ENCODE data around the gene MEIS2.

Gene MEIS2

DNA sequence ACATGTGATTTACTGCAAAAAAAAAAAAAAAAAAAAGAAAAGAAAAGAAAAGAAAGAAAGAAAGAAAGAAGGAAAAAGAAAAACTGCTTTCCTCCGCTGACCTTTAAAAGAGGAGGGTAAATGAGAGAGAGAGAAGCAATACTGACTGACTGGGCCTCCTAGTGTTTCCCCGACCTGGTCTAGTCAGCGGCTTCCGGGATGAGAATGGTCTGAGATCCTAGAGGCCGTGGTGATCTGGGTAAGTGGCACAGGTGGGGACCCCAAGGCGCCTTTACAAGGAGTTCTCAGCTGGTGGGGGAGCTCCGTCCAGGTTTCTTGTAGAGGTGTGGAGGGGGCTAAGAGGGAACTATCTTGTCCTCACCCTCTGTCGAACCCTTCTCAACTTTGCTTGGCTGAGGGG lies 223.1 kb downstream of the MEIS2 start:
- Histone ChIP-seq H3K27me3 (replicated peaks; ENCODE audit: control insufficient read depth, insufficient read depth, low read length) (peaks cover 8% of the 10 kb centered on the region), H3K4me3 (replicated peaks; ENCODE audit: low read depth, low read length) (no peak overlapping the region), H3K36me3 (ENCODE audit: control insufficient read depth, insufficient read depth, low read length) (no peaks in the 10 kb centered on the region)
- DNase-seq (ENCODE audit: extremely low read depth, insufficient read length) = no peak
- TF ChIP-seq, protein P1, sequence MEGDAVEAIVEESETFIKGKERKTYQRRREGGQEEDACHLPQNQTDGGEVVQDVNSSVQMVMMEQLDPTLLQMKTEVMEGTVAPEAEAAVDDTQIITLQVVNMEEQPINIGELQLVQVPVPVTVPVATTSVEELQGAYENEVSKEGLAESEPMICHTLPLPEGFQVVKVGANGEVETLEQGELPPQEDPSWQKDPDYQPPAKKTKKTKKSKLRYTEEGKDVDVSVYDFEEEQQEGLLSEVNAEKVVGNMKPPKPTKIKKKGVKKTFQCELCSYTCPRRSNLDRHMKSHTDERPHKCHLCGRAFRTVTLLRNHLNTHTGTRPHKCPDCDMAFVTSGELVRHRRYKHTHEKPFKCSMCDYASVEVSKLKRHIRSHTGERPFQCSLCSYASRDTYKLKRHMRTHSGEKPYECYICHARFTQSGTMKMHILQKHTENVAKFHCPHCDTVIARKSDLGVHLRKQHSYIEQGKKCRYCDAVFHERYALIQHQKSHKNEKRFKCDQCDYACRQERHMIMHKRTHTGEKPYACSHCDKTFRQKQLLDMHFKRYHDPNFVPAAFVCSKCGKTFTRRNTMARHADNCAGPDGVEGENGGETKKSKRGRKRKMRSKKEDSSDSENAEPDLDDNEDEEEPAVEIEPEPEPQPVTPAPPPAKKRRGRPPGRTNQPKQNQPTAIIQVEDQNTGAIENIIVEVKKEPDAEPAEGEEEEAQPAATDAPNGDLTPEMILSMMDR (IDR thresholded peaks at IDR 0.05; ENCODE audit: insufficient read depth, low read length, poor library complexity, severe bottlenecking) = no peak

DNA sequence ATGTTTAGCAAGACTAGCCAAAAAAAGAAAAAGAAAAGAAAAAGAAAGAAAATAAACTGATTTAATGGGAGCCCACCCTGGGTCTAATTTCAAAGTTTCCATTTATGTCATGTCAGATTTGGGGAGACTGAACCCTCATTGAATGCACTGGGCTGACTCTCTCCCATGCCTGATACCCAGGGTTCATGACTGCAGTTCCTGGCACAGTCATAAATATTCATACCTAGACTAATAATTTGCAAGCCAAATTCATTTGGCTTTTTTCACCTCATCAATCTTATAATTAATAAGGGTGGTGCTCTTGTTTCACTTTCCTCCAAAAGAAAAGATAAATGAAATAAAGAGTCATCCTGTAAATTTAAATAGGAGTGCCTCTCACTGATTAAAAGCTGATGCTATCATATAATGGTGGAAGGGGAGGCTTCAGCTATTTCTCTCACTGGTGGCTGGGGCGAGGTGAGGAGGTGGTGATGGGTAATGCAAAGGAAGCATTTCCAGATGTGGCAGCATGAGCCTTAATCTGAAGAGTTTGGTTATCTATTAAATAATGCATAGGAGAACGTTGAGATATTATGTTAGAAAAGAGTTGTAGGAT lies 224.5 kb downstream of the MEIS2 start:
- no peak for DNase-seq (ENCODE audit: extremely low read depth, insufficient read length)
- no peak overlapping the region for H3K4me3 ChIP-seq (replicated peaks; ENCODE audit: low read depth, low read length)
- TF ChIP-seq, protein P1 (IDR thresholded peaks at IDR 0.05; ENCODE audit: insufficient read depth, low read length, poor library complexity, severe bottlenecking) = no peak
- peaks cover 8% of the 10 kb centered on the region for H3K27me3 ChIP-seq (replicated peaks; ENCODE audit: control insufficient read depth, insufficient read depth, low read length)
- H3K36me3 ChIP-seq (ENCODE audit: control insufficient read depth, insufficient read depth, low read length) = no peaks in the 10 kb centered on the region

DNA sequence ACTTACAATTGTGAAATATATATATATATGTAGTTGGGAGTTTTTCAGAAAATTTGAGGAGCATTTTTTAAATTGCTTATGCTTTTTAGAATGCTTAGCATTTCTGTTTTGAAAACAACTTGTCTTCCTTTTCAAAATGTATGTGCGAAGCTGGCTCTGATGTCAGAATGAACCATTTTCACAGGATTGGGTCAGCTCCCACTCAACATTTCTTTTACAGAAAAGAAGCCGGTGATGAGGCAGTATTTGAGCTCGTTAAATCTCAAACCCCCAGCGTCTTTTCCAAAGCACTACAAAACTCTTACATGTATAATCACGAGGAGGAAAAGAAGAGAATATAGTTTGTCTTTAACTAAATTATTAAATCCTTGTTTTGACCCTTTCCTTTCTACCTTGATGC lies 225.4 kb downstream of the MEIS2 start:
- no peak for DNase-seq (ENCODE audit: extremely low read depth, insufficient read length)
- peaks cover 5% of the 10 kb centered on the region for H3K27me3 ChIP-seq (replicated peaks; ENCODE audit: control insufficient read depth, insufficient read depth, low read length)
- TF ChIP-seq, protein P1 (IDR thresholded peaks at IDR 0.05; ENCODE audit: insufficient read depth, low read length, poor library complexity, severe bottlenecking) = no peak
- no peak overlapping the region for H3K4me3 ChIP-seq (replicated peaks; ENCODE audit: low read depth, low read length)
- H3K36me3 ChIP-seq (ENCODE audit: control insufficient read depth, insufficient read depth, low read length) = no peaks in the 10 kb centered on the region

DNA sequence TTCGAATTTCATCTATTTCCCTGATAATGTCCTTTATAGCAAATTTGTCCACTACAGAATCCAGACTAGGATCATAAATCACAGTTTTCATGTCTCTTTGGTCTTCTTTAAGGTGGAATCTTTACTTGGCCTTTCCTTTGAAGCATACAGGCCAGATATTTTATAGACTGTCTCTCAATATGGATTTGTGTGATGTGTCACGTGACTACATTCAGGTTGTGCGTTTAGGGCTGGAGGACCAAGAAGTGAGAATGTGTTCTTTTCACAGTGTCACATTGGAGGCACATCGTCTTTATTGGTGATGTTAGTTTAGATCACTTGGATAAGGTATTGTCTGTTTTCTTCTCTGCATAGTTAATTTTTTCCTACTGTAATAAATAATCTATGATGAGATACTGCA lies 232.9 kb downstream of the MEIS2 start:
- TF ChIP-seq, protein P1 (IDR thresholded peaks at IDR 0.05; ENCODE audit: insufficient read depth, low read length, poor library complexity, severe bottlenecking) = no peak
- DNase-seq (ENCODE audit: extremely low read depth, insufficient read length) = no peak
- Histone ChIP-seq H3K36me3 (ENCODE audit: control insufficient read depth, insufficient read depth, low read length) (no peaks in the 10 kb centered on the region), H3K4me3 (replicated peaks; ENCODE audit: low read depth, low read length) (no peak overlapping the region), H3K27me3 (replicated peaks; ENCODE audit: control insufficient read depth, insufficient read depth, low read length) (no peaks in the 10 kb centered on the region)

DNA sequence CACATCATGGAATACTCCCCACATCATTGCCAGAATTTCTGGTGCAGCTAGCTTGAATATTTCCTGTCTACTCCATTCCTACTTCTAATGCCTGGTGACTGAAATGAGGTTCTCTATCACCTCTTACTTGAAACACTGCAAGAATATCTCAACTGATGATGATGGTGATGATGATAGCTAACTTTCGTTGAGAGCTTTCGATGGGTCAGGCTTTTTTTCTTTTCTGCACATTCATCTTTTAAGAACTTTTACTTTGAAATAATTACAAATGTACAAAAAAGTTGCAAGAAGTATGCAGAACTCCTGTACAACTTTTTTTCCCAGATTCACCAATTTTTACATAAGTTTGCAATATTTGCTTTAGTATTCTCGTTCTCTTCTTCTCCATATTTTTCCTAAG lies 233.5 kb downstream of the MEIS2 start:
- Histone ChIP-seq H3K36me3 (ENCODE audit: control insufficient read depth, insufficient read depth, low read length) (no peaks in the 10 kb centered on the region), H3K4me3 (replicated peaks; ENCODE audit: low read depth, low read length) (no peak overlapping the region), H3K27me3 (replicated peaks; ENCODE audit: control insufficient read depth, insufficient read depth, low read length) (peaks cover 2% of the 10 kb centered on the region; the same call in 1 of the 2 replicates)
- DNase-seq (ENCODE audit: extremely low read depth, insufficient read length) = no peak
- TF ChIP-seq, protein P1 (IDR thresholded peaks at IDR 0.05; ENCODE audit: insufficient read depth, low read length, poor library complexity, severe bottlenecking) = no peak

DNA sequence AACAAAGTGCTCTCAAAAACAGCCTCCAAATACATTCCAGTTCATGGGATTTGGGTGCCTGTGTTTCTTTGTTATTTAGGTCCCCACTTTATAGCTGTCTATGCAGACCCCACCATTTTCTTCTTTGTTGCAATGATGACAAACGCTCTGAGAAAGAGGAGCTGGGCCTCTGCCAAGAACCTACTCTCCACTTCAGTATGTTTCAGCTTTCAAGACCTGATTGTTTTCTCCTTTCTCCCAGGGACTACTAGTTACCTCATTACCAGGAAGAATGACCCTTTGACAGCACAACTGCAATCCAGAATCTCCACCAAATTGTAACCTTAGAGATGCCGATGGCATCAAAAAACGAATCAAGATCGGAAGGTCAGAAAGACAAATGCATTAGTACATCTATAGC lies 236.8 kb downstream of the MEIS2 start:
- Histone ChIP-seq H3K4me3 (replicated peaks; ENCODE audit: low read depth, low read length) (no peak overlapping the region), H3K27me3 (replicated peaks; ENCODE audit: control insufficient read depth, insufficient read depth, low read length) (peaks cover 2% of the 10 kb centered on the region; the same call in 1 of the 2 replicates), H3K36me3 (ENCODE audit: control insufficient read depth, insufficient read depth, low read length) (no peaks in the 10 kb centered on the region)
- TF ChIP-seq, protein P1 (IDR thresholded peaks at IDR 0.05; ENCODE audit: insufficient read depth, low read length, poor library complexity, severe bottlenecking) = no peak
- DNase-seq (ENCODE audit: extremely low read depth, insufficient read length) = no peak

All from GM06990 (cell line).